DND-41 (cell line): ENCODE results near the gene NCS1.

ENCODE experiments used
- ATAC-seq: fragments of 200-7000 bp; cut with Tn5 transposase; 3 replicates; pipeline ENCODE4 v1.9.1; 2021; ENCODE audit warnings: low read depth; ENCODE audit not compliant: insufficient read depth
- DNase-seq: peaks from one replicate; pipeline ENCODE4 v3.0.0-alpha.2; 2020
- H2AFZ ChIP-seq: 2 replicates; pipeline ENCODE4 v1.6.0; 2012; ENCODE audit warnings: low read depth, low read length
- H3K27ac ChIP-seq: 2 replicates; pipeline ENCODE4 v1.5.1; 2012; ENCODE audit warnings: low read length, inconsistent platforms
- H3K27me3 ChIP-seq: fragments of 200-600 bp; sonication (generic); 2 replicates; pipeline ENCODE4 v1.6.0; 2012; ENCODE audit warnings: low read length, mild to moderate bottlenecking, inconsistent platforms; ENCODE audit not compliant: insufficient read depth, poor library complexity
- H3K36me3 ChIP-seq: 2 replicates; pipeline ENCODE4 v1.5.1; 2012; ENCODE audit warnings: low read length, inconsistent platforms; ENCODE audit not compliant: insufficient read depth
- H3K4me1 ChIP-seq: 2 replicates; pipeline ENCODE4 v1.5.1; 2012; ENCODE audit warnings: mild to moderate bottlenecking, low read length; ENCODE audit not compliant: insufficient read depth
- H3K4me2 ChIP-seq: 2 replicates; pipeline ENCODE4 v1.6.0; 2012; ENCODE audit warnings: mild to moderate bottlenecking, moderate library complexity, low read length, inconsistent platforms; ENCODE audit not compliant: insufficient read depth
- H3K4me3 ChIP-seq, 2 experiments: fragments of 200-600 bp in 1 of 2; shearing (Covaris generic) in 1 of 2; 2 replicates each; pipeline ENCODE4 v1.5.1; 2012 to 2016; ENCODE audit warnings: inconsistent platforms in 2 of 2, low read length in 2 of 2, mild to moderate bottlenecking in 2 of 2, low read depth in 1 of 2, moderate library complexity in 1 of 2
- H3K79me2 ChIP-seq: 2 replicates; pipeline ENCODE4 v1.6.0; 2012; ENCODE audit warnings: low read length, inconsistent platforms; ENCODE audit not compliant: insufficient read depth
- H3K9ac ChIP-seq: 2 replicates; pipeline ENCODE4 v1.6.0; 2012; ENCODE audit warnings: low read depth, mild to moderate bottlenecking, inconsistent platforms, low read length, moderate library complexity
- H3K9me3 ChIP-seq: 2 replicates; pipeline ENCODE4 v1.5.1; 2012; ENCODE audit warnings: low read length, moderate library complexity, mild to moderate bottlenecking, inconsistent platforms; ENCODE audit not compliant: insufficient read depth, severe bottlenecking
- H4K20me1 ChIP-seq: 2 replicates; pipeline ENCODE4 v1.6.0; 2012; ENCODE audit warnings: low read length; ENCODE audit not compliant: insufficient read depth
- EZH2 ChIP-seq: IDR thresholded peaks from 3 replicates; pipeline ENCODE4 v1.6.1; 2012; ENCODE audit warnings: borderline replicate concordance, low read depth, mild to moderate bottlenecking, moderate library complexity, low read length, inconsistent platforms; ENCODE audit not compliant: severe bottlenecking
- TF ChIP-seq, protein P1 (sequence below): IDR thresholded peaks from 2 replicates; pipeline ENCODE4 v1.5.1; 2012; ENCODE audit warnings: borderline replicate concordance, low read length, moderate library complexity, mild to moderate bottlenecking; ENCODE audit not compliant: poor library complexity, severe bottlenecking; ENCODE audit errors: extremely low read depth

NCS1 gene

DNA sequence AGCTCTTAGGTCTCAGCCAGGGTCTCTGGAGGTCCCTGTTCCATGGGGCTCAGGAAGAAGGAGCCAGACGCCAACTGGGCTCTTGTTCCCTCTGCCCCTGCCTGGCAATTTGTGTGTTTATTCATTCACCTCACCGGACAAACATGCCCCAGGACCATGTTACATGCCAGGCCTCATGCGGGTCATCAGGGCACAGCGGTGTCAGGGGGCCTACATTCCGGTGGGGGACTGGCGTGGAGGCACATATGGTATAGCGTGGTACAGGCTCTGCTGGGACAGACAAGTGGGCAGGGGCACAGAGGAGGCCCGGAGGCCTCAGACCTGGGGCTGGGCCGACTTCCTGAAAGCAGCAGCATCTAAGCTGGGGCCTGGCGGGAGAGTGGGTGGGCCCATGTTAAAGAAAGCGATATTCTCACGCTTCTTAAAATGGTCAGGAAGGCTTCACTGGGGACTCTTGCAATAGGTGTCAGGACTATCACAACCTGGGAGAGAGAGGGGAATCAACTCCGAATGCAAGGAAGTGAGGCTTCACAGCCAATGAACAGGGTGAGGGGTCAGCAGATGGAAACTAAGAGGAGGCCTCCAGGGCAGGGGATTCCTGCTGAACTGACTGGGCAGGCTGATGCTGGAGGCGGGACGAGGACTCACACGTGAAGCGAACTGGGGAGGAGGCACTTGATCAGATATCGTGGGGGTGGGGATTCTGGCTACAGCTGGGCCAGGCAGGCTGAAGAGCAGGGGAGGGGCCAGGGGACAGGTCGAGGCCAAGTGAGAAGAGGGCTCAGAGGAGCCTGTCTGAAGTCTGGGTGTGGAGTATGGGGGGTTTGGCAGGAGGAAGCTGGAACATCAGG is 41.9 kb downstream of the NCS1 start:
- Histone ChIP-seq H3K9ac (no peak overlapping the region), H3K36me3 (no peaks in the 10 kb centered on the region), H3K27me3 (no peaks in the 10 kb centered on the region), H2AFZ (no peak overlapping the region), H3K4me2 (no peak overlapping the region), H3K9me3 (no peaks in the 10 kb centered on the region), H3K79me2 (no peaks in the 10 kb centered on the region), H3K27ac (no peak overlapping the region), H3K4me3 (no peak overlapping the region), H3K4me1 (no peaks in the 10 kb centered on the region), H4K20me1 (no peaks in the 10 kb centered on the region)
- DNase-seq (no peak), ATAC-seq (no peak)
- TF ChIP-seq, protein P1, sequence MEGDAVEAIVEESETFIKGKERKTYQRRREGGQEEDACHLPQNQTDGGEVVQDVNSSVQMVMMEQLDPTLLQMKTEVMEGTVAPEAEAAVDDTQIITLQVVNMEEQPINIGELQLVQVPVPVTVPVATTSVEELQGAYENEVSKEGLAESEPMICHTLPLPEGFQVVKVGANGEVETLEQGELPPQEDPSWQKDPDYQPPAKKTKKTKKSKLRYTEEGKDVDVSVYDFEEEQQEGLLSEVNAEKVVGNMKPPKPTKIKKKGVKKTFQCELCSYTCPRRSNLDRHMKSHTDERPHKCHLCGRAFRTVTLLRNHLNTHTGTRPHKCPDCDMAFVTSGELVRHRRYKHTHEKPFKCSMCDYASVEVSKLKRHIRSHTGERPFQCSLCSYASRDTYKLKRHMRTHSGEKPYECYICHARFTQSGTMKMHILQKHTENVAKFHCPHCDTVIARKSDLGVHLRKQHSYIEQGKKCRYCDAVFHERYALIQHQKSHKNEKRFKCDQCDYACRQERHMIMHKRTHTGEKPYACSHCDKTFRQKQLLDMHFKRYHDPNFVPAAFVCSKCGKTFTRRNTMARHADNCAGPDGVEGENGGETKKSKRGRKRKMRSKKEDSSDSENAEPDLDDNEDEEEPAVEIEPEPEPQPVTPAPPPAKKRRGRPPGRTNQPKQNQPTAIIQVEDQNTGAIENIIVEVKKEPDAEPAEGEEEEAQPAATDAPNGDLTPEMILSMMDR, result no peak
- TF ChIP-seq EZH2, result no peak

DNA sequence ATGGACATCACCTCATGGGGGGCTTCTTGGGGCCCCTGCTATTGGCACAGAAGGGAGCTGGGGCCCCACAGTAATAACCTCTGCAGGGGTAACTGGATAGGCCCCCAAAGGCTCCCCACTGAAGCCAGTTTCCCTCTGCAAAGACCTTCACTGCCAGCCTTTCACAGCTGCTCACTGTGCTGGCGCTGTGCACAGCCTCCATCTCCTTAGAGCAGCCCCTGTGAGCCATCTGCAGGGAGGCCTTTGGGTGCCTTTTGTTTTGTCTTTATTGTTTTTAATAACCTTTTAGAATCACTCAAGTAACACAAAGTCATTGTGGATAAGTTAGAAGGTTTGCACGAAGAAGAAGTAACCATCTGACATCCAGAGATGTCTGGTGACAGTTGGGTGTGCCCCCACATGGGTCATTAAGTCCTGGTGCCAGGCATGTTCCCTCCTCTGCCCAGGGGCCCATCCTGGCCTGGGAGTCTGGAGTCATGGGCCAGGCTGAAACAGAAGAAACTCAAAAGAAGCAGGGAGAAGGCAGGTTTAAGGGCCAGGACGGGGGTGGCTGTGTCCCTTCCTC is 42.7 kb downstream of the NCS1 start:
- Histone ChIP-seq H3K4me1 (no peaks in the 10 kb centered on the region), H3K27ac (no peak overlapping the region), H3K9me3 (no peaks in the 10 kb centered on the region), H3K4me3 (no peak overlapping the region), H3K4me2 (no peak overlapping the region), H3K27me3 (no peaks in the 10 kb centered on the region), H3K9ac (no peak overlapping the region), H4K20me1 (no peaks in the 10 kb centered on the region), H2AFZ (no peak overlapping the region), H3K79me2 (no peaks in the 10 kb centered on the region), H3K36me3 (no peaks in the 10 kb centered on the region)
- TF ChIP-seq EZH2, result no peak
- TF ChIP-seq, protein P1, result no peak
- DNase-seq (no peak), ATAC-seq (no peak)

DNA sequence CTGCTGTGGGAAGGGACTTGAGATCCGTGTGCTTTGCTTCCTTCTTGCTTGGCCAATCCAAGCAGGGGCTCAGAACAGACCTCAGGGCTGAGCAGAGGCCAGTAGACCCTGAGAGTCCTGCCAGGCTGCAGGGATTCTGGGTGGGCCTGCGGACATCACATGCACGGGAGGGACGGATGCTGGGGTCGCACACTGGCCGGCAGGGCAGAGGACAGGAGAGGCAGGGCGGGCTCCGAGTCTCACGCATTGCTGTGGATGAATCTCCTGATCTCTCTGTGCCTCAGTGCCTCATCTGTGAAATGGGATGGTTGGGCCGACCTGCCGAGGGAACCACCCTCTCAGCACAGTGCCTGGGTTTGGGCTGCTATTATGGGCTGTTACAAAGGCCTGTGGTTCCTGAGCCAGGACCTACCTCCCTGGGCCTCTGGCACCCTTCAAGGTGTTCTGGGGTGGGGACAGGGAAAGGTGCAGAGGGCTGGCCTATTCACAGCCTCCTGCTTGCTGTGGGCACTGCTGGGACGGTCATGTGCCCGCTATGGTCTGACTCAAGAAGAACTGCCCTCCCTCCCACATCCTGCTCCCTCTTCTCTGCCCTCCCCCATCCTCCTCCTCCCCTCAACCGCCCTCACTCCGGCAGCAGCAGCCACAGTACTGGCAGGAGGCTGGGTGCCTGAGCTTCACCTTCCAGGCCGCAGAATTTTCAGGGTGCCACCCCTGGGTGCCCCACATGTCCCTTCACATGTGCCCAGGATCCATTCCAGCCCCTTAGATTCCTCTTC is 43.3 kb downstream of the NCS1 start:
- no peak for DNase-seq
- Histone ChIP-seq H3K79me2 (no peaks in the 10 kb centered on the region), H4K20me1 (no peaks in the 10 kb centered on the region), H3K27me3 (no peaks in the 10 kb centered on the region), H3K27ac (no peak overlapping the region), H3K9ac (no peak overlapping the region), H3K4me2 (no peak overlapping the region), H3K9me3 (no peaks in the 10 kb centered on the region), H3K4me1 (no peaks in the 10 kb centered on the region), H2AFZ (no peak overlapping the region), H3K36me3 (no peaks in the 10 kb centered on the region), H3K4me3 (no peak overlapping the region)
- no peak for TF ChIP-seq EZH2
- TF ChIP-seq, protein P1, result no peak
- ATAC-seq, result no peak
